Ectodermal cell (in vitro differentiated cells): ENCODE measurements around the gene HBS1L.

Experiments used
- H3K27ac ChIP-seq: 2 replicates; pipeline ENCODE4 v1.7.0; 2013; ENCODE audit warnings: mild to moderate bottlenecking, low read depth, low read length; ENCODE audit not compliant: insufficient read depth, poor library complexity, severe bottlenecking
- H3K27me3 ChIP-seq: 2 replicates; pipeline ENCODE4 v1.7.0; 2013; ENCODE audit warnings: mild to moderate bottlenecking, low read length; ENCODE audit not compliant: insufficient read depth, control insufficient read depth, poor library complexity, severe bottlenecking
- H3K36me3 ChIP-seq: one replicate; pipeline ENCODE4 v1.7.0; 2013; ENCODE audit warnings: low read length; ENCODE audit not compliant: control insufficient read depth, insufficient read depth
- H3K4me1 ChIP-seq: one replicate; pipeline ENCODE4 v1.7.0; 2013; ENCODE audit warnings: low read length; ENCODE audit not compliant: control insufficient read depth, insufficient read depth
- H3K4me3 ChIP-seq: 2 replicates; pipeline ENCODE4 v1.7.0; 2013; ENCODE audit warnings: low read depth, low read length, control low read depth; ENCODE audit not compliant: insufficient read depth
- H3K9me3 ChIP-seq: 2 replicates; pipeline ENCODE4 v1.7.0; 2013; ENCODE audit warnings: mild to moderate bottlenecking, low read length, moderate library complexity; ENCODE audit not compliant: control insufficient read depth
- WGBS, 2 experiments: methylation state at CpG; one replicate each; pipeline ENCODE4 v1.1.7; 2013; ENCODE audit warnings: missing lambda C conversion rate in 2 of 2; 5-methylcytosine and 5-hydroxymethylcytosine counted together

HBS1L gene

GRCh38 chr6:135075018-135075417 is 20.4 kb upstream of the HBS1L start:
- Histone ChIP-seq H3K27me3 (no peaks in the 10 kb centered on the region), H3K4me3 (no peak overlapping the region), H3K27ac (no peak overlapping the region), H3K36me3 (no peaks in the 10 kb centered on the region), H3K4me1 (no peaks in the 10 kb centered on the region), H3K9me3 (no peaks in the 10 kb centered on the region)
- 76 to 100% methylated on average over 1 of the region's 1 CpG for WGBS, 2 experiments

GRCh38 chr6:135073756-135074393 is 19.3 kb upstream of the HBS1L start:
- Histone ChIP-seq H3K36me3 (no peaks in the 10 kb centered on the region), H3K4me1 (no peaks in the 10 kb centered on the region), H3K4me3 (no peak overlapping the region), H3K27me3 (no peaks in the 10 kb centered on the region), H3K27ac (no peak overlapping the region), H3K9me3 (no peaks in the 10 kb centered on the region)
- WGBS, 2 experiments = 94 to 100% methylated on average over 2 of the region's 2 CpGs

- Histone ChIP-seq H3K27me3 (no peaks in the 10 kb centered on the region), H3K27ac (no peak overlapping the region), H3K4me1 (no peaks in the 10 kb centered on the region), H3K9me3 (no peaks in the 10 kb centered on the region), H3K4me3 (no peak overlapping the region), H3K36me3 (no peaks in the 10 kb centered on the region)
- 92 to 100% methylated on average over 1 of the region's 1 CpG for WGBS, 2 experiments
Observed at GRCh38 chr6:135073217-135073616, 18.6 kb upstream of the HBS1L start.

GRCh38 chr6:135072753-135073152 is 18.1 kb upstream of the HBS1L start:
- Histone ChIP-seq H3K27ac (no peak overlapping the region), H3K4me3 (no peak overlapping the region), H3K36me3 (no peaks in the 10 kb centered on the region), H3K9me3 (no peaks in the 10 kb centered on the region), H3K4me1 (no peaks in the 10 kb centered on the region), H3K27me3 (no peaks in the 10 kb centered on the region)
- 93 to 97% methylated on average over 3 of the region's 3 CpGs for WGBS, 2 experiments

- H3K4me1 ChIP-seq = no peaks in the 10 kb centered on the region
- H3K4me3 ChIP-seq = no peak overlapping the region
- H3K27ac ChIP-seq = no peak overlapping the region
- H3K27me3 ChIP-seq = no peaks in the 10 kb centered on the region
- H3K9me3 ChIP-seq = no peaks in the 10 kb centered on the region
- no peaks in the 10 kb centered on the region for H3K36me3 ChIP-seq
Observed at GRCh38 chr6:135071541-135071940, 16.9 kb upstream of the HBS1L start.

- no peaks in the 10 kb centered on the region for H3K9me3 ChIP-seq
- H3K36me3 ChIP-seq = no peaks in the 10 kb centered on the region
- no peaks in the 10 kb centered on the region for H3K4me1 ChIP-seq
- no peaks in the 10 kb centered on the region for H3K27me3 ChIP-seq
- H3K27ac ChIP-seq = no peak overlapping the region
- 100% methylated on average over 1 of the region's 2 CpGs for WGBS, 2 experiments
- H3K4me3 ChIP-seq = no peak overlapping the region
Observed at GRCh38 chr6:135067911-135068310, 13.3 kb upstream of the HBS1L start.

GRCh38 chr6:135066806-135067205 is 12.2 kb upstream of the HBS1L start:
- 82 to 90% methylated on average over 3 of the region's 3 CpGs for WGBS, 2 experiments
- Histone ChIP-seq H3K9me3 (no peaks in the 10 kb centered on the region), H3K27ac (no peak overlapping the region)

GRCh38 chr6:135066397-135066796 is 11.8 kb upstream of the HBS1L start:
- Histone ChIP-seq H3K4me3 (no peak overlapping the region), H3K9me3 (no peaks in the 10 kb centered on the region), H3K27me3 (no peaks in the 10 kb centered on the region), H3K36me3 (no peaks in the 10 kb centered on the region), H3K27ac (no peak overlapping the region), H3K4me1 (no peaks in the 10 kb centered on the region)
- WGBS, 2 experiments = 90 to 92% methylated on average over 1 of the region's 2 CpGs

More at GRCh38 chr6:135066806-135067205, 12.2 kb upstream of the HBS1L start:
- Histone ChIP-seq H3K36me3 (no peaks in the 10 kb centered on the region), H3K4me1 (no peaks in the 10 kb centered on the region), H3K4me3 (no peak overlapping the region), H3K27me3 (no peaks in the 10 kb centered on the region)

GRCh38 chr6:135064586-135064985 is 10.0 kb upstream of the HBS1L start:
- WGBS, 2 experiments = 89 to 93% methylated on average over 1 of the region's 1 CpG
- no peaks in the 10 kb centered on the region for H3K9me3 ChIP-seq
- no peak overlapping the region for H3K4me3 ChIP-seq

GRCh38 chr6:135063926-135064325 is 9.3 kb upstream of the HBS1L start:
- 91 to 100% methylated on average over 2 to 3 of the region's 3 CpGs for WGBS, 2 experiments
- no peak overlapping the region for H3K27ac ChIP-seq
- H3K4me1 ChIP-seq = no peaks in the 10 kb centered on the region
- H3K4me3 ChIP-seq = no peak overlapping the region
- H3K9me3 ChIP-seq = no peaks in the 10 kb centered on the region
- no peaks in the 10 kb centered on the region for H3K27me3 ChIP-seq
- no peaks in the 10 kb centered on the region for H3K36me3 ChIP-seq

More at GRCh38 chr6:135064586-135064985, 10.0 kb upstream of the HBS1L start:
- no peaks in the 10 kb centered on the region for H3K36me3 ChIP-seq
- H3K4me1 ChIP-seq = no peaks in the 10 kb centered on the region
- no peaks in the 10 kb centered on the region for H3K27me3 ChIP-seq
- no peak overlapping the region for H3K27ac ChIP-seq

- no peaks in the 10 kb centered on the region for H3K36me3 ChIP-seq
- WGBS, 2 experiments = 91 to 95% methylated on average over 7 of the region's 7 CpGs
- H3K27ac ChIP-seq = no peak overlapping the region
- H3K9me3 ChIP-seq = no peaks in the 10 kb centered on the region
- H3K27me3 ChIP-seq = no peaks in the 10 kb centered on the region
- no peak overlapping the region for H3K4me3 ChIP-seq
- no peaks in the 10 kb centered on the region for H3K4me1 ChIP-seq
Observed at GRCh38 chr6:135062735-135063134, 8.1 kb upstream of the HBS1L start.
